ENCODE data around the gene HACD4. TPM values are rescaled to one million over a fixed set of nuclear protein-coding genes. Genes with fewer than 3 reads are reported as not detected.

The HACD4 gene
- total RNA-seq, 1 donor from 2014 or later, result 1.1 TPM

DNA sequence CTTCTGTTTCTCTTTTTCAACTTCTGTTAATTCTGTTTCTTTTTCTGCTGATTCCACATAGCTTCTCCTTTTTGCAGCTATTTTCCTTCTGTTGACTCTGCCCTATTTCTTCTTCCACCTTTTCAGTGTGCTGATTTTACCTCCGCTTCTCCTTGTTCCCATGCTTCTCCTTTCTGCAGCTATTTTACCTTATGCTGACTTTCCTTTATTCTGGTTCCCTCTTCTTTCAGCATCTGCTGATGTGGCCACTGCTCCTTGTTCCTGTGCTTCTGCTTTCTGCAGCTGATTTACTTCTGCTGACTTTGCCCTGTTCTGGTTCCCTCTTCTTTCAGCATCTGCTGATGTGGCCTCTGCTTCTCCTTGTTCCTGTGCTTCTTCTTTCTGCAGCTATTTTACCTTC, 58.8 kb downstream of the HACD4 start:
- Histone ChIP-seq H4K20me1 (ENCODE audit: low read depth) (no peaks in the 10 kb centered on the region), H3K27ac (no peak overlapping the region), H3K4me3 (no peak overlapping the region), H3K4me1 (no peaks in the 10 kb centered on the region), H3K36me3 (peaks cover 5% of the 10 kb centered on the region), H3K9ac (no peak overlapping the region), H3F3A (ENCODE audit: low read depth) (no peaks in the 10 kb centered on the region), H3K27me3 (no peaks in the 10 kb centered on the region), H2AFZ (replicated peaks) (no peak overlapping the region), H3K4me2 (no peak overlapping the region), H3K79me2 (ENCODE audit: low read depth) (no peaks in the 10 kb centered on the region), H3K9me3 (ENCODE audit: low read depth) (peaks cover 5% of the 10 kb centered on the region)
- H3K4me1 Mint-ChIP-seq, result no peaks in the 10 kb centered on the region
- no peaks in the 10 kb centered on the region for H3K27me3 Mint-ChIP-seq (ENCODE audit: insufficient read depth, low read depth)
- TF ChIP-seq EZH2 (IDR thresholded peaks at IDR 0.05) (no peak), EZH2phosphoT487 (IDR thresholded peaks at IDR 0.05) (no peak)
- TF ChIP-seq, protein P1, sequence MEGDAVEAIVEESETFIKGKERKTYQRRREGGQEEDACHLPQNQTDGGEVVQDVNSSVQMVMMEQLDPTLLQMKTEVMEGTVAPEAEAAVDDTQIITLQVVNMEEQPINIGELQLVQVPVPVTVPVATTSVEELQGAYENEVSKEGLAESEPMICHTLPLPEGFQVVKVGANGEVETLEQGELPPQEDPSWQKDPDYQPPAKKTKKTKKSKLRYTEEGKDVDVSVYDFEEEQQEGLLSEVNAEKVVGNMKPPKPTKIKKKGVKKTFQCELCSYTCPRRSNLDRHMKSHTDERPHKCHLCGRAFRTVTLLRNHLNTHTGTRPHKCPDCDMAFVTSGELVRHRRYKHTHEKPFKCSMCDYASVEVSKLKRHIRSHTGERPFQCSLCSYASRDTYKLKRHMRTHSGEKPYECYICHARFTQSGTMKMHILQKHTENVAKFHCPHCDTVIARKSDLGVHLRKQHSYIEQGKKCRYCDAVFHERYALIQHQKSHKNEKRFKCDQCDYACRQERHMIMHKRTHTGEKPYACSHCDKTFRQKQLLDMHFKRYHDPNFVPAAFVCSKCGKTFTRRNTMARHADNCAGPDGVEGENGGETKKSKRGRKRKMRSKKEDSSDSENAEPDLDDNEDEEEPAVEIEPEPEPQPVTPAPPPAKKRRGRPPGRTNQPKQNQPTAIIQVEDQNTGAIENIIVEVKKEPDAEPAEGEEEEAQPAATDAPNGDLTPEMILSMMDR (IDR thresholded peaks at IDR 0.05), result no peak
- H3K4me3 Mint-ChIP-seq, result no peak overlapping the region
- no peak overlapping the region for H3K27ac Mint-ChIP-seq
- H3K36me3 Mint-ChIP-seq, result peaks cover 19% of the 10 kb centered on the region
- no peak for DNase-seq (ENCODE audit: low spot score)
- peaks cover 3% of the 10 kb centered on the region for H3K9me3 Mint-ChIP-seq

DNA sequence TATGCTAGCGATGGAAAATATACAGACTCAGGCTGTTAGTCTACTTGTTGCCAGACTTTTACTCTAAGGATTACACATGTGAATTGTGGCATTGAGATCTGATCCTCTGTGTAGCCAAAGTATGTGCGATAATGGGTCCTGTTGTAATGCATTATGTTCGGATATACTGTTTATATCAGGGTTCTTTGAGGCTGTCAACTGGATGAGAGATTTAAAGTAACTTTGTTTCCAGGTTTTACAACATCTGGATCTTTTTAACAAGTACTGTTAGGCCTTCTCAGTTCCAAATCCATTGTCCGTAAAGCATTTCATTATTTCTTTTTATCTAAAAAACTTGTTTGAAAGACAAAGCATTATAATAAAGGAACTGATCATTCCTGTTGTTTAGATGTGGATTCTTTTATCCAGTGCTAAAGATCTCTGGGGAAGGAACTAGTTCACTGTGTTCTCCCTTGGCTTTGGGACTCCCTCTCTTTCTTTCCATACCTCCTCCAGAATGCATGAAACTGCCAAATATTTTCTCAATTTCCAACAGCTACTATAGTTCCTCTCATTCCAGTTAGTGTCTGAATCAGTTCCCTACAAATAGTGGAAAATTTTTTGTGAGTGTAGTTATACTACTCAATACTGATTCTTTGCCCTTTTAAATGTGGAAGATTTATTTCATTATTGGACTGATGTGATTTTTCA, 68.8 kb downstream of the HACD4 start:
- no peaks in the 10 kb centered on the region for H4K20me1 ChIP-seq (ENCODE audit: low read depth)
- no peaks in the 10 kb centered on the region for H3K9me3 ChIP-seq (ENCODE audit: low read depth)
- no peak overlapping the region for H2AFZ ChIP-seq (replicated peaks)
- TF ChIP-seq, protein P1 (IDR thresholded peaks at IDR 0.05), result no peak
- Mint-ChIP-seq H3K4me1 (no peaks in the 10 kb centered on the region), H3K27ac (no peak overlapping the region), H3K9me3 (peaks cover 4% of the 10 kb centered on the region), H3K4me3 (no peak overlapping the region), H3K36me3 (peaks cover 15% of the 10 kb centered on the region), H3K27me3 (ENCODE audit: insufficient read depth, low read depth) (no peaks in the 10 kb centered on the region)
- no peaks in the 10 kb centered on the region for H3K27me3 ChIP-seq
- no peak overlapping the region for H3K27ac ChIP-seq
- no peak for DNase-seq (ENCODE audit: low spot score)
- H3K36me3 ChIP-seq, result peaks cover 5% of the 10 kb centered on the region
- no peak overlapping the region for H3K4me3 ChIP-seq
- no peaks in the 10 kb centered on the region for H3K4me1 ChIP-seq
- no peaks in the 10 kb centered on the region for H3F3A ChIP-seq (ENCODE audit: low read depth)
- no peaks in the 10 kb centered on the region for H3K79me2 ChIP-seq (ENCODE audit: low read depth)
- no peak overlapping the region for H3K4me2 ChIP-seq
- no peak overlapping the region for H3K9ac ChIP-seq

- Histone ChIP-seq H3K79me2 (ENCODE audit: low read depth) (no peaks in the 10 kb centered on the region), H3K4me1 (peaks cover 13% of the 10 kb centered on the region), H4K20me1 (ENCODE audit: low read depth) (no peaks in the 10 kb centered on the region), H3K27me3 (no peaks in the 10 kb centered on the region), H3K4me3 (no peak overlapping the region), H3F3A (ENCODE audit: low read depth) (no peaks in the 10 kb centered on the region), H3K4me2 (no peak overlapping the region), H3K36me3 (peaks cover 7% of the 10 kb centered on the region), H2AFZ (replicated peaks) (no peak overlapping the region), H3K9ac (no peak overlapping the region), H3K9me3 (ENCODE audit: low read depth) (no peaks in the 10 kb centered on the region), H3K27ac (no peak overlapping the region)
- Mint-ChIP-seq H3K27ac (no peak overlapping the region), H3K4me1 (peaks cover 18% of the 10 kb centered on the region), H3K4me3 (no peak overlapping the region), H3K36me3 (peaks cover 24% of the 10 kb centered on the region), H3K27me3 (ENCODE audit: insufficient read depth, low read depth) (no peaks in the 10 kb centered on the region), H3K9me3 (no peaks in the 10 kb centered on the region)
- TF ChIP-seq, protein P1 (IDR thresholded peaks at IDR 0.05), result no peak
- no peak for TF ChIP-seq EZH2 (IDR thresholded peaks at IDR 0.05)
- no peak for TF ChIP-seq EZH2phosphoT487 (IDR thresholded peaks at IDR 0.05)
- no peak for DNase-seq (ENCODE audit: low spot score)
Measured at GRCh38 chr9:20950707-20951106, 80.7 kb downstream of the HACD4 start.

Other genes with a start within 250 kb of the HACD4 start
- gene IFNB1, start 46.3 kb upstream of the HACD4 start, total RNA-seq (ENCODE audit: low replicate concordance), result not detected in 2 replicates
- not detected in 2 replicates for gene IFNW1, start 110.2 kb upstream of the HACD4 start, total RNA-seq (ENCODE audit: low replicate concordance)
- gene IFNA21, start 135.0 kb upstream of the HACD4 start, total RNA-seq (ENCODE audit: low replicate concordance), result not detected in 2 replicates
- gene IFNA4, start 155.9 kb upstream of the HACD4 start, total RNA-seq (ENCODE audit: low replicate concordance), result not detected in 2 replicates
- not detected in 2 replicates for gene IFNA7, start 170.6 kb upstream of the HACD4 start, total RNA-seq (ENCODE audit: low replicate concordance)
- gene IFNA10, start 175.5 kb upstream of the HACD4 start, total RNA-seq (ENCODE audit: low replicate concordance), result not detected in 2 replicates
- not detected in 2 replicates for gene IFNA16, start 185.7 kb upstream of the HACD4 start, total RNA-seq (ENCODE audit: low replicate concordance)
- gene IFNA17, start 196.6 kb upstream of the HACD4 start, total RNA-seq (ENCODE audit: low replicate concordance), result not detected in 2 replicates
- gene IFNA14, start 208.4 kb upstream of the HACD4 start, total RNA-seq (ENCODE audit: low replicate concordance), result not detected in 2 replicates